ENCODE measurements around the gene CLCN6. TPM values are rescaled to one million over a fixed set of nuclear protein-coding genes. Genes with fewer than 3 reads are reported as not detected.

Gene CLCN6
- total RNA-seq, 1 experiment from 2014 or later: 17.4 TPM

DNA sequence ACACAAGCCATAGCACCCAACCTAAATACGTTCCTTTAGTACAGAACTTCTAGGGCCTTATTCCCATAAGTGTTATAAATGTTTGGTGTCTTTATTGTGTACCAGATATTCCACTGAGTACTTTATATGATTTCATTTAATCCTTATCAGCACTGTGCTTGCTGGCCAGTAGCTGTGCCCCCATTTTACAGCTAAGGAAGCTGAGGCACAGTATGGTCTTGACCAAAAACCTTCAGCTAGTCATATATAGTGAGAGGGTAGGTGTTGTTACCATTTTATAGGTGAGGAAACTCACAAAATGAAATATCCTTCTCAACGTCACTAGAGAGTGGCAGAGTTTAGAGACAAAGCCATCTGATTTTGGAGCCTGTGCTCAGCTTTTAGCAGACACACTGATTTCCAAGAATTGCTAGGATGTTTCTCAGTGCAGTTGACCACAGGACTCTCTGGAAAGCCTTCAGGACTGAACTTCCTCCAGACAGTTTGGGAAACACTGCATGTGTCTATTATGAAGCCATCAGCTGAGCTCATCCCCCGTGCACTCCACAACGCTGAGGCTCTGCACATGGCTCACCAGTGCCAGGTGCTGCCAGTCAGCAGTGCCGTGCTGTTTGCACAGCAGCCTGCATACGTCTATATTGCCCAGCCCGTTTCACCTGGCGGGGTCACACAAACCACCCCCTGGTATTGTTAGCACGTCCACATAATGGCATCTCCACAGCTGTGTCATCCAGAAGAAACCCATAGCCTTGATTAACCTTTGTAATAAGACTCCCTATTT lies 26.1 kb downstream of the CLCN6 start:
- no peak overlapping the region for H3K4me3 Mint-ChIP-seq (ENCODE audit: low read depth, unreplicated experiment)
- no peak for DNase-seq
- BruUV-seq (replicated peaks): no TSS peak
- intact Hi-C loops (cut with micrococcal nuclease; ENCODE audit: unreplicated experiment): no loop called here
- no peaks in the 10 kb centered on the region for H3K4me1 Mint-ChIP-seq (ENCODE audit: low read depth, unreplicated experiment)
- peaks cover 28% of the 10 kb centered on the region for H3K36me3 Mint-ChIP-seq (ENCODE audit: insufficient read depth, unreplicated experiment)
- H3K27me3 Mint-ChIP-seq (ENCODE audit: unreplicated experiment): no peaks in the 10 kb centered on the region
- CTCF ChIA-PET: no interaction called here
- H3K27ac Mint-ChIP-seq (ENCODE audit: unreplicated experiment): no peak overlapping the region
- TF ChIP-seq, protein P1, sequence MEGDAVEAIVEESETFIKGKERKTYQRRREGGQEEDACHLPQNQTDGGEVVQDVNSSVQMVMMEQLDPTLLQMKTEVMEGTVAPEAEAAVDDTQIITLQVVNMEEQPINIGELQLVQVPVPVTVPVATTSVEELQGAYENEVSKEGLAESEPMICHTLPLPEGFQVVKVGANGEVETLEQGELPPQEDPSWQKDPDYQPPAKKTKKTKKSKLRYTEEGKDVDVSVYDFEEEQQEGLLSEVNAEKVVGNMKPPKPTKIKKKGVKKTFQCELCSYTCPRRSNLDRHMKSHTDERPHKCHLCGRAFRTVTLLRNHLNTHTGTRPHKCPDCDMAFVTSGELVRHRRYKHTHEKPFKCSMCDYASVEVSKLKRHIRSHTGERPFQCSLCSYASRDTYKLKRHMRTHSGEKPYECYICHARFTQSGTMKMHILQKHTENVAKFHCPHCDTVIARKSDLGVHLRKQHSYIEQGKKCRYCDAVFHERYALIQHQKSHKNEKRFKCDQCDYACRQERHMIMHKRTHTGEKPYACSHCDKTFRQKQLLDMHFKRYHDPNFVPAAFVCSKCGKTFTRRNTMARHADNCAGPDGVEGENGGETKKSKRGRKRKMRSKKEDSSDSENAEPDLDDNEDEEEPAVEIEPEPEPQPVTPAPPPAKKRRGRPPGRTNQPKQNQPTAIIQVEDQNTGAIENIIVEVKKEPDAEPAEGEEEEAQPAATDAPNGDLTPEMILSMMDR (IDR thresholded peaks at IDR 0.05; ENCODE audit: unreplicated experiment): no peak
- H3K9me3 Mint-ChIP-seq (ENCODE audit: low read depth, unreplicated experiment): no peaks in the 10 kb centered on the region

DNA sequence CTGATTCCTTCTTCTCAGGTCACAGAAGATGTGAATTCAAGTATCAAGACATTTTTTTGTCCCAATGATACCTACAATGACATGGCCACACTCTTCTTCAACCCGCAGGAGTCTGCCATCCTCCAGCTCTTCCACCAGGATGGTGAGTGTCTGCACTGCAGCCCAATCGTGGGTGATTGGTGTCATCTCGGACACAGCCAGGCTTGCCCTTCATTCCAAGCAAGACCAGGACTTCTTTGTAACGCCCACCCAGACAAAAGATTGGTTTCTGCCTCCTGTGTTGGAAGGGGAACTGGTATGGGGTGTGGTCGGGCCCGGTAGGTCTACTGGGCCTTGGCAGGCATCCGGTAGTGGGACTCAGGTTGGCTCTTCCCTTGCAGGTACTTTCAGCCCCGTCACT lies 27.5 kb downstream of the CLCN6 start:
- peaks cover 19% of the 10 kb centered on the region for H3K36me3 Mint-ChIP-seq (ENCODE audit: insufficient read depth, unreplicated experiment)
- no peaks in the 10 kb centered on the region for H3K9me3 Mint-ChIP-seq (ENCODE audit: low read depth, unreplicated experiment)
- CTCF ChIA-PET: interaction anchor here (0.5 kb wide), 1 partner anchor 30 kb away, joined by 3 read pairs; no protein-coding TSS in a partner anchor
- no peaks in the 10 kb centered on the region for H3K27me3 Mint-ChIP-seq (ENCODE audit: unreplicated experiment)
- H3K4me3 Mint-ChIP-seq (ENCODE audit: low read depth, unreplicated experiment): no peak overlapping the region
- H3K27ac Mint-ChIP-seq (ENCODE audit: unreplicated experiment): no peak overlapping the region
- BruUV-seq (replicated peaks): no TSS peak
- intact Hi-C loops (cut with micrococcal nuclease; ENCODE audit: unreplicated experiment): no loop called here
- TF ChIP-seq, protein P1 (IDR thresholded peaks at IDR 0.05; ENCODE audit: unreplicated experiment): no peak
- H3K4me1 Mint-ChIP-seq (ENCODE audit: low read depth, unreplicated experiment): no peaks in the 10 kb centered on the region
- no peak for DNase-seq

DNA sequence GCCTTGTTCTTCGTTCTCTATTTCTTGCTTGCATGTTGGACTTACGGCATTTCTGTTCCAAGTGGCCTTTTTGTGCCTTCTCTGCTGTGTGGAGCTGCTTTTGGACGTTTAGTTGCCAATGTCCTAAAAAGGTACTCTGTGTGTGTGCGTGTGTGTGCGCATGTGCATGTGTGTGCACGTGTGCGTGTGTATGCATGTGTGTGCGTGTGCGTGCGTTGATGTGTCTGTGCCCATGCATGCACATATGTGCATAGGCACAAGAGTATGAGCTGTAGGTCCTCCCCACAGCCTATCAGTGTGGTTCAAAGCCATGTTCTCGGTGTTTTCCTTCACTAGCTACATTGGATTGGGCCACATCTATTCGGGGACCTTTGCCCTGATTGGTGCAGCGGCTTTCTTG lies 27.9 kb downstream of the CLCN6 start:
- H3K27me3 Mint-ChIP-seq (ENCODE audit: unreplicated experiment): no peaks in the 10 kb centered on the region
- H3K9me3 Mint-ChIP-seq (ENCODE audit: low read depth, unreplicated experiment): no peaks in the 10 kb centered on the region
- BruUV-seq (replicated peaks): no TSS peak
- H3K27ac Mint-ChIP-seq (ENCODE audit: unreplicated experiment): no peak overlapping the region
- DNase-seq: no peak
- intact Hi-C loops (cut with micrococcal nuclease; ENCODE audit: unreplicated experiment): no loop called here
- peaks cover 22% of the 10 kb centered on the region for H3K36me3 Mint-ChIP-seq (ENCODE audit: insufficient read depth, unreplicated experiment)
- CTCF ChIA-PET: no interaction called here
- H3K4me3 Mint-ChIP-seq (ENCODE audit: low read depth, unreplicated experiment): no peak overlapping the region
- TF ChIP-seq, protein P1 (IDR thresholded peaks at IDR 0.05; ENCODE audit: unreplicated experiment): no peak
- H3K4me1 Mint-ChIP-seq (ENCODE audit: low read depth, unreplicated experiment): no peaks in the 10 kb centered on the region

DNA sequence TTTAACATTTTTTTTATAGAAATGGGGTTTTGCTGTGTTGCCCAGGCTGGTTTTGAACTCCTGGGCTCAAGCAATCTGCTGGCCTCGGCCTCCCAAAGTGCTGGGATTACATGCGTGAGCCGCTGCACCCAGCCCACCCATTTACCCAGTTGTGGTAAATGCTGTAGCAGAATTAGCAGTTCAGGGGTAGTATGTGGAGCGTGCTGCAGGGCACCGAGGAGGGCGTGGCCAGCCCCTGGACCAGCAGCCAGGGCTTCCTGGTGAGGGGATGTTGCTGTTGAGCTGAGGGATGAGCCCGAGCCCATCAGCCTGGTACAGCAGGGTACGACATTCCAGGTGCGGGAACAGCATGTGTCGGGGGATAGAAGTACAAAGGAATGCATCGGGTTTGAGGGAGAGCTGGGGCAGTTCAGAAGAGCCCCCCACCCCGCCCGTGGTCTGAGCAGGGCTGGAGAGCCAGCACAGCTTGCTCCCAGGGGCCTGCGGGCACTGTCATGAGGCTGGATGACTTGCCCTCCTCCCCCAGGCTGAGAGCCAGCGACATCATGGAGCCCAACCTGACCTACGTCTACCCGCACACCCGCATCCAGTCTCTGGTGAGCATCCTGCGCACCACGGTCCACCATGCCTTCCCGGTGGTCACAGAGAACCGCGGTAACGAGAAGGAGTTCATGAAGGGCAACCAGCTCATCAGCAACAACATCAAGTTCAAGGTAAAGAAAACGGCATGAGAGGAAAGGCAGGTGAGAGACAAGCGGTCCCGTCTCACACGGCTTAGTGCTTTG lies 29.6 kb downstream of the CLCN6 start:
- CTCF ChIA-PET: no interaction called here
- peaks cover 26% of the 10 kb centered on the region for H3K36me3 Mint-ChIP-seq (ENCODE audit: insufficient read depth, unreplicated experiment)
- no peaks in the 10 kb centered on the region for H3K9me3 Mint-ChIP-seq (ENCODE audit: low read depth, unreplicated experiment)
- H3K27me3 Mint-ChIP-seq (ENCODE audit: unreplicated experiment): no peaks in the 10 kb centered on the region
- BruUV-seq (replicated peaks): no TSS peak
- H3K27ac Mint-ChIP-seq (ENCODE audit: unreplicated experiment): no peak overlapping the region
- H3K4me3 Mint-ChIP-seq (ENCODE audit: low read depth, unreplicated experiment): no peak overlapping the region
- TF ChIP-seq, protein P1 (IDR thresholded peaks at IDR 0.05; ENCODE audit: unreplicated experiment): no peak
- intact Hi-C loops (cut with micrococcal nuclease; ENCODE audit: unreplicated experiment): no loop called here
- H3K4me1 Mint-ChIP-seq (ENCODE audit: low read depth, unreplicated experiment): no peaks in the 10 kb centered on the region
- DNase-seq: no peak

All from Calu3 (cell line).